ENCODE data around the gene VARS1. TPM values are rescaled to one million over a fixed set of nuclear protein-coding genes. Genes with fewer than 3 reads are reported as not detected.
A peak's percentile ranks its signal among the peaks of the same experiment; 100 is the strongest.

Gene VARS1
- total RNA-seq, 1 donor from 2014 or later, result 39.8 TPM

DNA sequence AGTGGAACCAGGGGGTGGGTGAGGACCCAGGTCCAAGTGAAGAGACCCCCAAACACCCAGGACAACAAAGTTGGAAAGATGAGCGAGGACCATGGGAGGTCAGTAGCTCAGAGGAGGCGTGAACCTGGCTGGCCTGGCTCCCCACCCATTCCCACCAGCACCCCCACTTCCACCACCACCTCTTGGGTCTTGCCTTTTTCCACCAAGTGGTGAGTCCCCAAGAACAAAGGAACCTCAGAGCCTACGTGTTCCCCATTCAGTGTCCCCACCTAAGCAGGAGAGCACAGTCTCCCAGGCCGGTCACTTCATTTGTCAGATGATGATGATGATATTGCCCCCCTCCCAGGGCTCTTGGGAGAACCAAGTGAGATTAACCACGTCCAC lies 17.9 kb downstream of the VARS1 start:
- Histone ChIP-seq H3K27ac (peak overlapping the region; percentile 51), H3K27me3 (no peaks in the 10 kb centered on the region), H3K9me3 (no peaks in the 10 kb centered on the region), H3K4me3 (no peak overlapping the region), H3K36me3 (peaks cover 0 to 39% of the 10 kb centered on the region in 2 donors), H3K4me1 (peaks cover 11% of the 10 kb centered on the region)
- intact Hi-C loops (cut with DNase I), result no loop called here
- DNase-seq (ENCODE audit: extremely low spot score in 2 of 2), result no peak
- no peak for TF ChIP-seq POLR2AphosphoS5 (IDR thresholded peaks at IDR 0.05; ENCODE audit: insufficient read depth in 1 of 2, low read depth in 1 of 2)
- TF ChIP-seq, protein P1, sequence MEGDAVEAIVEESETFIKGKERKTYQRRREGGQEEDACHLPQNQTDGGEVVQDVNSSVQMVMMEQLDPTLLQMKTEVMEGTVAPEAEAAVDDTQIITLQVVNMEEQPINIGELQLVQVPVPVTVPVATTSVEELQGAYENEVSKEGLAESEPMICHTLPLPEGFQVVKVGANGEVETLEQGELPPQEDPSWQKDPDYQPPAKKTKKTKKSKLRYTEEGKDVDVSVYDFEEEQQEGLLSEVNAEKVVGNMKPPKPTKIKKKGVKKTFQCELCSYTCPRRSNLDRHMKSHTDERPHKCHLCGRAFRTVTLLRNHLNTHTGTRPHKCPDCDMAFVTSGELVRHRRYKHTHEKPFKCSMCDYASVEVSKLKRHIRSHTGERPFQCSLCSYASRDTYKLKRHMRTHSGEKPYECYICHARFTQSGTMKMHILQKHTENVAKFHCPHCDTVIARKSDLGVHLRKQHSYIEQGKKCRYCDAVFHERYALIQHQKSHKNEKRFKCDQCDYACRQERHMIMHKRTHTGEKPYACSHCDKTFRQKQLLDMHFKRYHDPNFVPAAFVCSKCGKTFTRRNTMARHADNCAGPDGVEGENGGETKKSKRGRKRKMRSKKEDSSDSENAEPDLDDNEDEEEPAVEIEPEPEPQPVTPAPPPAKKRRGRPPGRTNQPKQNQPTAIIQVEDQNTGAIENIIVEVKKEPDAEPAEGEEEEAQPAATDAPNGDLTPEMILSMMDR (IDR thresholded peaks at IDR 0.05), result no peak
- TF ChIP-seq POLR2A (IDR thresholded peaks at IDR 0.05), result no peak

DNA sequence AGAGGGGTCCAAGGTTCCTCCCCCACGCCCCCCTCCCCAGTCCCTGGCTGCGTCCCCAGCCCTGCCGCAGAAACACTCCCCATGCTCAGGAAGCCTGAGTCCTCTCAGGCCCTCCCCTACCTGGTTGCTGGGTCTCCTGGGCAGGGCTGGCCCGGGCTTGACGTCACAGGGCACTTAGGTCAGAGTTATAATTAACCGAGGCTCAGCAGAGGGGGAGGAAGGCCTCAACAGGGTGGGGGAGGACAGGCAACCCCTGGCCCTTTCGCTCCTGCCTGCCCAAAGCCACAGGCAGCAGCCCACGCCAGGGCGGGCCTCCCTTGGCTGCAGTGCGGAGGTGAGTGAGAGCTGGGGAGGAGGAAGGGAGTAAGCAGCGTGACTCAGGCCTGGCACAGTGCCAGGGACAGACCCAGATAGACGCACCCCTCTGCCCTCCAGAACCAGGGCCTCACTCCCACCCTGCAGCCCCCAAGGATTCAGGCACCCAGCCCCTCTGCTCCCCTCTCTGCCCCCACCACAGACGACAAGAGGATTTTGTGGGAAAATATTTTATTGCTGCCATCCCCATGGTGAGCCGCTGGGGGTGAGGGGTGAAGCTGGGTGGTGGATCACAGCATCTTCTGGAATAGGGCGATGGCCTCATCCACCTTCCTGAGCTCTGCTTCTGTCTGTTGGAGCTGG lies 18.4 kb downstream of the VARS1 start, which contains the start of gene VWA7:
VWA7 (minus strand) TSS at position 340 of the 678 bp plus-strand sequence. CDS start 549 bp downstream, outside the sequence.
- TF ChIP-seq, protein P1 (IDR thresholded peaks at IDR 0.05), result no peak
- TF ChIP-seq POLR2A (IDR thresholded peaks at IDR 0.05), result no peak
- TF ChIP-seq POLR2AphosphoS5 (IDR thresholded peaks at IDR 0.05; ENCODE audit: insufficient read depth in 1 of 2, low read depth in 1 of 2), result peak; percentile 44 to 64
- peak in 1 of 2 donors; percentile 94 for DNase-seq (ENCODE audit: extremely low spot score in 2 of 2)
- H3K27ac ChIP-seq, result peak within 1 kb of the TSS; percentile 51
- intact Hi-C loops (cut with DNase I), result no loop called here
- no peaks in the 10 kb centered on the region for H3K27me3 ChIP-seq
- H3K4me3 ChIP-seq, result peak within 1 kb of the TSS in 1 of 2 donors; percentile 4
- H3K4me1 ChIP-seq, result peaks cover 11% of the 10 kb centered on the region
- H3K36me3 ChIP-seq, result peaks cover 0 to 34% of the 10 kb centered on the region in 2 donors
- no peaks in the 10 kb centered on the region for H3K9me3 ChIP-seq

DNA sequence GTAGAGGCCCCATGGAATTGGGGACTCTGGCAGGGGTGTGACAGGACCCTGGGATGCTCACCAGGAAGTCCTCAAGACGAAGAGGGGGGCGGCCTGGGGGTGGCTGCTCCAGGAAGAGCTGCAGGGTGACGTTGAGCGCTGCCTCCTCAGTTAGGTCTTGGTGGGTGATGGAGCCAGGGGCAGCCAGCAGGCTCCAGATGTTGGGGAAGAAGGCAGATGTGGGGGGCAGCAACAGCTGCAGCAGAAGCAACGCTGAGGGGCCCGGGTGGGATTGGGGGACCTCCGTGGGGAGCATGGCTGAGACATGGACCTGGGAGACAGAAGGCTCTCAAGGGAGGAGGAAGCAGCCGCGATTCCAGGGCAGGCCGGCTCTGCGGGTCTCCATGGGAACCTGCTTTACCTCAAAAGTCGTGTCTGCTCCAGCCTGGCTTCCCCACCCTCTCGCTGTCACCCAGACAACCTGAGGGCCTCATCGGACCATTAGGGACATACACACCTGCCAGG lies 19.0 kb downstream of the VARS1 start:
- Histone ChIP-seq H3K27me3 (no peaks in the 10 kb centered on the region), H3K27ac (peak overlapping the region; percentile 51), H3K36me3 (peaks cover 0 to 29% of the 10 kb centered on the region in 2 donors), H3K9me3 (no peaks in the 10 kb centered on the region), H3K4me3 (peak overlapping the region in 1 of 2 donors; percentile 4), H3K4me1 (peaks cover 11% of the 10 kb centered on the region)
- no peak for TF ChIP-seq POLR2A (IDR thresholded peaks at IDR 0.05)
- TF ChIP-seq, protein P1 (IDR thresholded peaks at IDR 0.05), result no peak
- TF ChIP-seq POLR2AphosphoS5 (IDR thresholded peaks at IDR 0.05; ENCODE audit: insufficient read depth in 1 of 2, low read depth in 1 of 2), result no peak
- no peak for DNase-seq (ENCODE audit: extremely low spot score in 2 of 2)
- intact Hi-C loops (cut with DNase I), result no loop called here

DNA sequence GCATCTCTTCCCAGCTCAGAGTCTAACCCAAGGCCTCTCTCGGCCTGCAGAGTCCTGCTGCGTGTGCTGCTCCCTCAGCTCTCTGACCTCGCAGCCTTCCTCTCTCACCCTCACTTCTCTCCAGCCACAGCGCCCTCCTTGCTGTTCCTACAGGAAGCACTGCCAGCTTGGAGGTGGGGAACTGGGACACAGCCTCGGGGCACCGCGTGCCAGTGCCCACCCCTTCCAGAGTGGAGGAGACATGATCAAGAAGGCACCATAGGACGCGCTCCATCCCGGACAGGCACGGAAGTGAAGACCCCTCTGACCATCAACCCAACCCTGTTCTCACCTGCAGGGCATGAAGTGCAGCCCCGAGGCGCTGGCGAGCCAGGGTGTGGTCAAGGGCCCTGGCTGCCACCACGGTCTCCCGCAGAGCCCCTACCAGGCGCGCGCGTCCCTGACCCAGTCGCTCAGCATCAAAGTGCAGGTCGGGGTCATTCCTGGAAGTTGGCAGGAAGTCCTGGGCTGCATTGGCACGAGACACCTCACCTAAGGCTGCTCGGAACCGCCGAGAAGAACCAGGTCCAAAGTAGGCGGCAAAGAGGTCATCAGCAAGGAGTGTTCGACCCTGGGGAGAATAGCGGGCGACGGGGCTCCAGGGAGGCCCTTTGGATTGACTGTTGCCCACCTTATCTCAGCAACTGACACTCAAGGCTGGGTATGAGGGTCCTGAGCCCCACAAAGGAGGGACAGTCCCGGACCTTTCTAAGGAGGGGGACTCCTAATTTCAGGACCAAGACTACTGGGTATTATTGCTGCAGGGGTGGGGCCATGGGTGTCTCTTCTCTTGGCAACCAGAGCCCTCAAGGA lies 19.7 kb downstream of the VARS1 start:
- Histone ChIP-seq H3K4me1 (peaks cover 11% of the 10 kb centered on the region), H3K27me3 (no peaks in the 10 kb centered on the region), H3K27ac (no peak overlapping the region), H3K9me3 (no peaks in the 10 kb centered on the region), H3K36me3 (peaks cover 0 to 22% of the 10 kb centered on the region in 2 donors), H3K4me3 (no peak overlapping the region)
- DNase-seq (ENCODE audit: extremely low spot score in 2 of 2), result peak in 1 of 2 donors; percentile 95
- TF ChIP-seq POLR2AphosphoS5 (IDR thresholded peaks at IDR 0.05; ENCODE audit: insufficient read depth in 1 of 2, low read depth in 1 of 2), result no peak
- TF ChIP-seq, protein P1 (IDR thresholded peaks at IDR 0.05), result no peak
- no peak for TF ChIP-seq POLR2A (IDR thresholded peaks at IDR 0.05)
- intact Hi-C loops (cut with DNase I), result no loop called here

All from vagina (tissue), 2 donors.